ENCODE results near the gene THSD7B. TPM values are rescaled to one million over a fixed set of nuclear protein-coding genes. Genes with fewer than 3 reads are reported as not detected.

The THSD7B gene
- polyA plus RNA-seq, 1 donor from 2014 or later: 0.46 TPM

DNA sequence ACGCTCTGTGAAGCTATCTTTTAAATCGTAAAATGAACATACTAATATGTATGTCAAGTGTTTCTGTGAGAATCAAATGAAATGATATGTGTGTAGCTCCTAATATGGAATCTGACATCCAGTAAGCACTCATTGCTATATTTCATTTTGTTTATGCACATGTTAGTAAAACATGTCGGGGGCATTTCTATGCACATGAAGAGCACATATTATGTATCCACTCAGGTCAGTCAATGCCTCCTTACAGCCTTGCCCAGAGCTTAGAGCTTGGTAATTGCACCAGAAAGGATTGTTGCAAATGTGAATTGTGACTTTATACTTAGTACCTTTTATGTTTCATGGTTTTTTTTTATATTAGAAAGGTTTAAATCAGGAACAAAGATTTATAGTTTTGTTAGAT, 735.3 kb downstream of the THSD7B start:
- Histone ChIP-seq H3K9me2 (ENCODE audit: insufficient read depth, low read length) (no peaks in the 10 kb centered on the region), H2AFZ (ENCODE audit: low read depth, low read length) (no peak overlapping the region), H3K9ac (ENCODE audit: low read length) (no peak overlapping the region), H3K4me2 (ENCODE audit: low read length) (peak overlapping the region; percentile 19), H3K79me2 (replicated peaks; ENCODE audit: insufficient read depth, low read length) (no peaks in the 10 kb centered on the region), H3K27me3 (ENCODE audit: insufficient read depth, low read depth, low read length) (no peaks in the 10 kb centered on the region), H4K20me1 (ENCODE audit: insufficient read depth) (no peaks in the 10 kb centered on the region), H3K4me3 (ENCODE audit: low read length) (no peak overlapping the region), H3F3A (ENCODE audit: insufficient read depth, low read length, poor library complexity, severe bottlenecking) (no peaks in the 10 kb centered on the region), H3K9me3 (ENCODE audit: low read length) (no peaks in the 10 kb centered on the region), H3K27ac (ENCODE audit: low read length) (no peak overlapping the region), H3K36me3 (ENCODE audit: insufficient read depth, low read length) (no peaks in the 10 kb centered on the region)
- TF ChIP-seq, protein P1, sequence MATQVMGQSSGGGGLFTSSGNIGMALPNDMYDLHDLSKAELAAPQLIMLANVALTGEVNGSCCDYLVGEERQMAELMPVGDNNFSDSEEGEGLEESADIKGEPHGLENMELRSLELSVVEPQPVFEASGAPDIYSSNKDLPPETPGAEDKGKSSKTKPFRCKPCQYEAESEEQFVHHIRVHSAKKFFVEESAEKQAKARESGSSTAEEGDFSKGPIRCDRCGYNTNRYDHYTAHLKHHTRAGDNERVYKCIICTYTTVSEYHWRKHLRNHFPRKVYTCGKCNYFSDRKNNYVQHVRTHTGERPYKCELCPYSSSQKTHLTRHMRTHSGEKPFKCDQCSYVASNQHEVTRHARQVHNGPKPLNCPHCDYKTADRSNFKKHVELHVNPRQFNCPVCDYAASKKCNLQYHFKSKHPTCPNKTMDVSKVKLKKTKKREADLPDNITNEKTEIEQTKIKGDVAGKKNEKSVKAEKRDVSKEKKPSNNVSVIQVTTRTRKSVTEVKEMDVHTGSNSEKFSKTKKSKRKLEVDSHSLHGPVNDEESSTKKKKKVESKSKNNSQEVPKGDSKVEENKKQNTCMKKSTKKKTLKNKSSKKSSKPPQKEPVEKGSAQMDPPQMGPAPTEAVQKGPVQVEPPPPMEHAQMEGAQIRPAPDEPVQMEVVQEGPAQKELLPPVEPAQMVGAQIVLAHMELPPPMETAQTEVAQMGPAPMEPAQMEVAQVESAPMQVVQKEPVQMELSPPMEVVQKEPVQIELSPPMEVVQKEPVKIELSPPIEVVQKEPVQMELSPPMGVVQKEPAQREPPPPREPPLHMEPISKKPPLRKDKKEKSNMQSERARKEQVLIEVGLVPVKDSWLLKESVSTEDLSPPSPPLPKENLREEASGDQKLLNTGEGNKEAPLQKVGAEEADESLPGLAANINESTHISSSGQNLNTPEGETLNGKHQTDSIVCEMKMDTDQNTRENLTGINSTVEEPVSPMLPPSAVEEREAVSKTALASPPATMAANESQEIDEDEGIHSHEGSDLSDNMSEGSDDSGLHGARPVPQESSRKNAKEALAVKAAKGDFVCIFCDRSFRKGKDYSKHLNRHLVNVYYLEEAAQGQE (IDR thresholded peaks at IDR 0.05; ENCODE audit: borderline replicate concordance): no peak
- TF ChIP-seq TAF1 (IDR thresholded peaks at IDR 0.05; ENCODE audit: low read depth) (no peak), POLR2AphosphoS5 (IDR thresholded peaks at IDR 0.05) (no peak), RAD21 (conservative IDR thresholded peaks at IDR 0.05) (no peak), EP300 (conservative IDR thresholded peaks at IDR 0.05; ENCODE audit: poor library complexity, severe bottlenecking) (no peak), MXI1 (conservative IDR thresholded peaks at IDR 0.05; ENCODE audit: poor library complexity, severe bottlenecking) (no peak), SMC3 (conservative IDR thresholded peaks at IDR 0.05; ENCODE audit: poor library complexity) (no peak), EZH2 (IDR thresholded peaks at IDR 0.05; ENCODE audit: borderline replicate concordance, insufficient read depth, low read length, poor library complexity, severe bottlenecking) (no peak)
- TF ChIP-seq, protein P2, sequence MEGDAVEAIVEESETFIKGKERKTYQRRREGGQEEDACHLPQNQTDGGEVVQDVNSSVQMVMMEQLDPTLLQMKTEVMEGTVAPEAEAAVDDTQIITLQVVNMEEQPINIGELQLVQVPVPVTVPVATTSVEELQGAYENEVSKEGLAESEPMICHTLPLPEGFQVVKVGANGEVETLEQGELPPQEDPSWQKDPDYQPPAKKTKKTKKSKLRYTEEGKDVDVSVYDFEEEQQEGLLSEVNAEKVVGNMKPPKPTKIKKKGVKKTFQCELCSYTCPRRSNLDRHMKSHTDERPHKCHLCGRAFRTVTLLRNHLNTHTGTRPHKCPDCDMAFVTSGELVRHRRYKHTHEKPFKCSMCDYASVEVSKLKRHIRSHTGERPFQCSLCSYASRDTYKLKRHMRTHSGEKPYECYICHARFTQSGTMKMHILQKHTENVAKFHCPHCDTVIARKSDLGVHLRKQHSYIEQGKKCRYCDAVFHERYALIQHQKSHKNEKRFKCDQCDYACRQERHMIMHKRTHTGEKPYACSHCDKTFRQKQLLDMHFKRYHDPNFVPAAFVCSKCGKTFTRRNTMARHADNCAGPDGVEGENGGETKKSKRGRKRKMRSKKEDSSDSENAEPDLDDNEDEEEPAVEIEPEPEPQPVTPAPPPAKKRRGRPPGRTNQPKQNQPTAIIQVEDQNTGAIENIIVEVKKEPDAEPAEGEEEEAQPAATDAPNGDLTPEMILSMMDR (IDR thresholded peaks at IDR 0.05; ENCODE audit: poor library complexity, severe bottlenecking): no peak

DNA sequence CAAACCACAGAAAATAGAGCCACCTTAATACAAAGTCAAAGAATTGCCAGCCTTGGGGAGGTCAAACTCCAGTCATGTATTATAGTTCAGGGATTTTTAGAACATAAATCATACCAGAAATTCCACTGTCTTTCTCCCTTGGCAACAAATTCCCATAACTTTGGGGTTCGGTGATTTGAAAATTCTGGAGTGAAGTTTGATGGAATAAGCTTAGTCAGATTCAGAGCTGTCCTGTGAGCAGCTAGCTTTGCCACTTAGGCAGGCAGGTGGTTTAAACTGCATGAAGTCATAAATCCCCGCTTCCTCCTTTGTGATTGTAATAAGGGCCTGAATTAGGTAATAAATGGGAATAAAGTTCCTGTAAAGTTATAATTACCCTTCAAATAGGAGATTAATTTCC, 741.9 kb downstream of the THSD7B start:
- no peaks in the 10 kb centered on the region for H3K27me3 ChIP-seq (ENCODE audit: insufficient read depth, low read depth, low read length)
- no peak overlapping the region for H3K27ac ChIP-seq (ENCODE audit: low read length)
- H3F3A ChIP-seq (ENCODE audit: insufficient read depth, low read length, poor library complexity, severe bottlenecking): no peaks in the 10 kb centered on the region
- no peak overlapping the region for H2AFZ ChIP-seq (ENCODE audit: low read depth, low read length)
- H3K79me2 ChIP-seq (replicated peaks; ENCODE audit: insufficient read depth, low read length): no peaks in the 10 kb centered on the region
- no peak overlapping the region for H3K4me3 ChIP-seq (ENCODE audit: low read length)
- H4K20me1 ChIP-seq (ENCODE audit: insufficient read depth): no peaks in the 10 kb centered on the region
- no peaks in the 10 kb centered on the region for H3K9me3 ChIP-seq (ENCODE audit: low read length)
- no peak overlapping the region for H3K9ac ChIP-seq (ENCODE audit: low read length)
- no peaks in the 10 kb centered on the region for H3K9me2 ChIP-seq (ENCODE audit: insufficient read depth, low read length)
- no peaks in the 10 kb centered on the region for H3K36me3 ChIP-seq (ENCODE audit: insufficient read depth, low read length)
- H3K4me2 ChIP-seq (ENCODE audit: low read length): no peak overlapping the region
- TF ChIP-seq, protein P2 (IDR thresholded peaks at IDR 0.05; ENCODE audit: poor library complexity, severe bottlenecking): no peak
- TF ChIP-seq POLR2AphosphoS5 (IDR thresholded peaks at IDR 0.05) (no peak), EP300 (conservative IDR thresholded peaks at IDR 0.05; ENCODE audit: poor library complexity, severe bottlenecking) (no peak), RAD21 (conservative IDR thresholded peaks at IDR 0.05) (no peak)
- TF ChIP-seq, protein P1 (IDR thresholded peaks at IDR 0.05; ENCODE audit: borderline replicate concordance): no peak
